A673 (cell line): Measurements from ENCODE around the gene EXOC3.

Experiments used
- EZH2 ChIP-seq: fragments of 200-600 bp; sonication (generic); IDR thresholded peaks from 2 replicates; pipeline ENCODE4 v1.6.1; 2017; ENCODE audit warnings: borderline replicate concordance, low read depth, mild to moderate bottlenecking, mixed read lengths, antibody characterized with exemption, low read length; ENCODE audit not compliant: poor library complexity, severe bottlenecking
- TF ChIP-seq, protein P1 (sequence below): fragments of 300-800, 200-600 bp; sonication (generic); conservative IDR thresholded peaks from 2 replicates; pipeline ENCODE4 v1.5.1; 2017; ENCODE audit warnings: low read depth, mild to moderate bottlenecking, antibody characterized with exemption, low read length, moderate library complexity, mixed read lengths

- TF ChIP-seq, protein P1, sequence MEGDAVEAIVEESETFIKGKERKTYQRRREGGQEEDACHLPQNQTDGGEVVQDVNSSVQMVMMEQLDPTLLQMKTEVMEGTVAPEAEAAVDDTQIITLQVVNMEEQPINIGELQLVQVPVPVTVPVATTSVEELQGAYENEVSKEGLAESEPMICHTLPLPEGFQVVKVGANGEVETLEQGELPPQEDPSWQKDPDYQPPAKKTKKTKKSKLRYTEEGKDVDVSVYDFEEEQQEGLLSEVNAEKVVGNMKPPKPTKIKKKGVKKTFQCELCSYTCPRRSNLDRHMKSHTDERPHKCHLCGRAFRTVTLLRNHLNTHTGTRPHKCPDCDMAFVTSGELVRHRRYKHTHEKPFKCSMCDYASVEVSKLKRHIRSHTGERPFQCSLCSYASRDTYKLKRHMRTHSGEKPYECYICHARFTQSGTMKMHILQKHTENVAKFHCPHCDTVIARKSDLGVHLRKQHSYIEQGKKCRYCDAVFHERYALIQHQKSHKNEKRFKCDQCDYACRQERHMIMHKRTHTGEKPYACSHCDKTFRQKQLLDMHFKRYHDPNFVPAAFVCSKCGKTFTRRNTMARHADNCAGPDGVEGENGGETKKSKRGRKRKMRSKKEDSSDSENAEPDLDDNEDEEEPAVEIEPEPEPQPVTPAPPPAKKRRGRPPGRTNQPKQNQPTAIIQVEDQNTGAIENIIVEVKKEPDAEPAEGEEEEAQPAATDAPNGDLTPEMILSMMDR = no peak
- no peak for TF ChIP-seq EZH2
These were observed 1.0 kb upstream of the EXOC3 start for GRCh38 chr5:441996-442334.
